ENCODE measurements around the gene LAMA2.

- TF ChIP-seq CTCF (conservative IDR thresholded peaks at IDR 0.05 in 1 of 2, IDR thresholded peaks at IDR 0.05 in 1 of 2; ENCODE audit: low read depth in 1 of 2, low read length in 2 of 2) (no peak), EZH2 (IDR thresholded peaks at IDR 0.05; ENCODE audit: low read length, missing control alignments) (no peak)
Observed at GRCh38 chr6:129544892-129545612, 662.1 kb downstream of the LAMA2 start.

Data from fibroblast of lung (primary cell).